ENCODE measurements around the gene SMARCAL1.

SMARCAL1 gene

DNA sequence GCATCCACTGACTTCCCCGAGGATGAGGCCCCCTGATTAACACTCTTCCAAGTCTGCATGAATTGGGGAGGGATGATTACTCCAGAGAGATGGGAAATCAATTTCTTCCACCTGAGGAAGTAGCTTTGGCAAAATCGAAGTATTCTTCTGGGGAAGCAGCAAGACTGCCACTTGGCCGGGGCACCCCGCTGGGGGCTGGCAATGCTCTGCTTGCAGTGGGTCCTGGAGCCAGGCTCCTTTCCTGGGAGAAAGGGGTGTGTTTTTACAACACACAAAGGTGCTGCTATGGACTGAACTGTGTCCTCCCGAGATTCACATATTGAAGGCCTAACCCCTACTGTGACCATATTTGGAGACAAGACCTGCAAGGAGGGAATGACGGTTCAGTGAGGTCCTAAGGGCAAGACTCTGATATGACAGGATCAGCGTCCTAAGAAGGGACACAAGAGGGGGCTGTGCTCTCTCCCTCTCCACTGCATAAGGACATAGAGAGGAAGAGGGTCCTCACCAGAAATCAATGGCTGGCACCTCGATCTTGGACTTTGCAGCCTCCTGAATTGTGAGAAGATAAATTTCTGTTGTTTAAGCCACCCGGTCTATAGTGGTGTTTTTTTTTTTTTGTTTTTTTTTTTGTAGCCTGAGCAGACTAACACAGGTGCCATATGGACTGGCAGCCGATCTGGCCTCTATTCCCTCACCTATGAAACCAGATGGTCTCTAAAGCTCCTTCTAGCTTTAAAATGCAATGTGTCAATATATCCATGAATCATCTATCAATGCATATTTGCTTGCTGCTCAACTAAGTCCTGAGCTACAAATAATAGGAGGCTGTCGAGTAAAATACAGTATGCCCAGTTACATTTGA is 3.6 kb upstream of the SMARCAL1 start:
- DNase-seq (ENCODE audit: extremely low read depth, low read depth) = no peak

DNA sequence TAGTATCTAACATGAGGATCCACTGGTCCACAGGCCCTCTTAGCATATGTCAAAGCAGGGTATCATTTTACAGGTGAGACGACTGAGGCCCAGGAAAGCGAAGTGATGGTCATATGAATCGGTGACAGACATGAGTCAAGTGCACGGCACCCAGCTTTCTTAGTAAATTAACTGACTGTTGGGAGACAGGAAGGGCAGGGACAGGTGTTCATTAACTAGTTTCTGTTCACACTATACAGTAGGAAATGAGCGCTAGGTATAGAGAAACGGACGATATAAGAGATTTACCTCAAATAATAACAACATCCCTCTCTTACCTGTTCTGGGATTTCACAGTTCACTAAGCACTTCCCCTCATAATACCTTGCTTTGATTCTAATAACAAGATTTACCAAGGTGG is 1.7 kb upstream of the SMARCAL1 start:
- no peak for DNase-seq (ENCODE audit: extremely low read depth, low read depth)
- TF ChIP-seq, protein P1, sequence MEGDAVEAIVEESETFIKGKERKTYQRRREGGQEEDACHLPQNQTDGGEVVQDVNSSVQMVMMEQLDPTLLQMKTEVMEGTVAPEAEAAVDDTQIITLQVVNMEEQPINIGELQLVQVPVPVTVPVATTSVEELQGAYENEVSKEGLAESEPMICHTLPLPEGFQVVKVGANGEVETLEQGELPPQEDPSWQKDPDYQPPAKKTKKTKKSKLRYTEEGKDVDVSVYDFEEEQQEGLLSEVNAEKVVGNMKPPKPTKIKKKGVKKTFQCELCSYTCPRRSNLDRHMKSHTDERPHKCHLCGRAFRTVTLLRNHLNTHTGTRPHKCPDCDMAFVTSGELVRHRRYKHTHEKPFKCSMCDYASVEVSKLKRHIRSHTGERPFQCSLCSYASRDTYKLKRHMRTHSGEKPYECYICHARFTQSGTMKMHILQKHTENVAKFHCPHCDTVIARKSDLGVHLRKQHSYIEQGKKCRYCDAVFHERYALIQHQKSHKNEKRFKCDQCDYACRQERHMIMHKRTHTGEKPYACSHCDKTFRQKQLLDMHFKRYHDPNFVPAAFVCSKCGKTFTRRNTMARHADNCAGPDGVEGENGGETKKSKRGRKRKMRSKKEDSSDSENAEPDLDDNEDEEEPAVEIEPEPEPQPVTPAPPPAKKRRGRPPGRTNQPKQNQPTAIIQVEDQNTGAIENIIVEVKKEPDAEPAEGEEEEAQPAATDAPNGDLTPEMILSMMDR (IDR thresholded peaks at IDR 0.05; ENCODE audit: low read depth, low read length) = no peak

More for the DNA sequence above, 3.6 kb upstream of the SMARCAL1 start:
- TF ChIP-seq, protein P1 (IDR thresholded peaks at IDR 0.05; ENCODE audit: low read depth, low read length) = no peak

DNA sequence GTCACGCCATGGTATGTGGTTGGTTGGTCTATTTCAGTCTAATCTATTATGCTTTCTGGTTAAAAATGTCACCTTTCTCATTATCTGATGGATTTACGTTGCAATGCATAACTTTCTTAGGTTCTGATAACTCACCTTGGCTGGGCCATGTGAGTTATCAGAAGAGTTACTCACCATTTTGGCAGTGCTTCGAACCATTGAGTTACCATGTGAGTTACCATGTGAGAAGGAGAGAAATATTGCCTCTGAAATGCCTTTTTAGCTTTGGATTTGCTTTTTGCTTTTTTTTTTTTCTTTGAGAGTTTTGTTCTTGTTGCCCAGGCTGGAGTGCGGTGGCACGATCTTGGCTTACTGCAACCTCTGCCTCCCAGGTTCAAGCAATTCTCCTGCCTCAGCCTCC is 1.6 kb downstream of the SMARCAL1 start:
- DNase-seq (ENCODE audit: extremely low read depth, low read depth) = no peak
- TF ChIP-seq, protein P1 (IDR thresholded peaks at IDR 0.05; ENCODE audit: low read depth, low read length) = no peak

DNA sequence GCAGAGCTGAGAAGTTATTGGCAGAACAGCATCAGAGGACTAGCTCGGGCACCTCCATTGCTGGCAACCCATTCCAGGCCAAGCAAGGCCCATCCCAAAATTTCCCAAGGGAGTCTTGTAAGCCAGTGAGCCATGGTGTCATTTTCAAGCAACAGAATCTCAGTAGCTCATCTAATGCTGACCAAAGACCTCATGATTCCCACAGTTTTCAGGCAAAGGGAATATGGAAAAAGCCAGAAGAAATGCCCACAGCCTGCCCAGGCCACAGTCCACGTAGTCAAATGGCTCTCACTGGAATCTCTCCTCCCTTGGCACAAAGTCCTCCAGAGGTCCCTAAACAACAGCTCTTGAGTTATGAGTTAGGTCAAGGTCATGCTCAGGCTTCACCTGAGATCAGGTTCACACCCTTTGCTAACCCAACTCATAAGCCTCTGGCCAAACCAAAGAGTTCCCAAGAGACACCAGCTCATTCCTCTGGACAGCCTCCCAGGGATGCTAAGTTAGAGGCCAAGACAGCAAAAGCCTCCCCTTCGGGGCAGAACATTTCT is 2.6 kb downstream of the SMARCAL1 start:
- DNase-seq (ENCODE audit: extremely low read depth, low read depth) = no peak
- TF ChIP-seq, protein P1 (IDR thresholded peaks at IDR 0.05; ENCODE audit: low read depth, low read length) = no peak

DNA sequence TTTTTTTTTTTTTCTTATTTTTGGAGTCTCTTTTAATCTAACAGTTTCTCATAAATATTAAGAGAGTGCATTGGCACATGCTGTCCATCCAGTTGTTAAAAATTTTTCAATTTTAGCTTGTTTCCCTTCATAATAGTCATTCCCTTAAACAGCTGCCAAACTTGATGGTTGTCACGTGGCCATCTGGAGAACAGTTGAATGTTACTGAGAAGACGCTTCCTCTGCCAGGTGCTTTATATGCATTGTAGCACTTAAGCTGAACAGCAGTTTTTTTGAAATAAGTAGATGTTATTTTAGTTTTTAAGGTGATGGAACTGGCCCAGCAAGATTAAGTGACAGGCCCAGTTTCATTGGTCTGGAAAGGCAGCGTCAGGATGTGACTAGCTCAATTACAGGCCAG is 3.3 kb downstream of the SMARCAL1 start:
- TF ChIP-seq, protein P1 (IDR thresholded peaks at IDR 0.05; ENCODE audit: low read depth, low read length) = no peak

DNA sequence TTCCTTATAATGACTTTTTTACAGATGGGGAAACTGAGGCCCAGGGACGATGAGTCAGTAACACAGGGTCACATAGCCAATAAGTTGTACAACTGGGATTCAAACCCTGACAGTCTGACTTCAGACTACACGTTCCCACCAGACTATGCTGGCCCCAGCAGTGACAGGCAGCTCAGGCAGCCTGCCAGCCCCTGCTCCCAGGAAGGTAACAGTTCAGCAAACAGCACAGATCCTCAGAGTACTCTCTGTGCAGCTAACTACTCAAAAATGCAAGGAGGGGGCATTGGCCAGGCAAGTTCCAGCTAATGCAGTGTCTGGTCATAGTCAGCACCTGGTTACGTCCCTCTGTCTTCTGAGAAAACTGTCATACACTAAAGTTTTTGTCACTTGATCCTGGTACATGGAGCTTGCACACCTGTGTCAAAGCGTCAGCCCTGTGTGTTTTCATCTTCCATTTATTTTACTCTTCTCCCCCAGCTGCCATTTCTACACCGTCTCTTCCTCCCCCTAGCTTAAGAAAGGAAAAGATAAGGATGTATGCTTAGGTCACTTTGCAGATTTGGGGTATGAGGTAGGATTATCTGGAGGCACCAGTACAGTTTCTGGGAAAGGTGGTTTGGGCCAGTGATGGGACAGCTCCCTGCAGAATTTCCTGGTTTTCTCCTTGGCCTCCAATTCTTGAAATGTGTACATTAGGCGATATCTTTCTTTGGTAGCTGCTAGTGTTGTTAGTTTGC is 4.5 kb downstream of the SMARCAL1 start:
- TF ChIP-seq, protein P1 (IDR thresholded peaks at IDR 0.05; ENCODE audit: low read depth, low read length) = no peak
- DNase-seq (ENCODE audit: extremely low read depth, low read depth) = no peak

More for the DNA sequence above, 3.3 kb downstream of the SMARCAL1 start:
- no peak for DNase-seq (ENCODE audit: extremely low read depth, low read depth)

DNA sequence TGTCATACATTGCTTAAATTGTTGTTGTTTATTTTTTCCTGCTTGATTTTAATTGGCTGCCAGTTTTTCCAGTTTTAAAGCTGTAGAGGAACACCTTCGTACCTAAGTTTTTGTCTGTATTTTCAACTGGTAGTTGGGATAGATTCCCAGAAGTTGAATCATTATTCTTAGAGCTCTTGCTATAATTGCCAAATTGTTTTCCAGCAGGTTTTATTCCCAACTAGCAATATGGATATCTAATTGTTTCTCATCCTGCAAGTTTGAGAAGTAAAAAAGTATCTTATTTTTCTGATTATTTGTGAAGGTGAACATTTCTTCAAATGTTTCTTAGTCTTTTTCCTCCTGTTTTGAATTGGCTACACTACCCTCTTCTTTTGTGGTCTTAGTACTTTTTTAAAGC is 6.7 kb downstream of the SMARCAL1 start:
- DNase-seq (ENCODE audit: extremely low read depth, low read depth) = no peak
- TF ChIP-seq, protein P1 (IDR thresholded peaks at IDR 0.05; ENCODE audit: low read depth, low read length) = no peak
